Cardiac septum (tissue), 1 donor: ENCODE measurements around the gene CAPZA2. TPM values are rescaled to one million over a fixed set of nuclear protein-coding genes. Genes with fewer than 3 reads are reported as not detected.
A peak's percentile ranks its signal among the peaks of the same experiment; 100 is the strongest.
"Not testable (repeated sequence)": the region's sequence is repeated elsewhere in the genome, so short reads cannot be mapped to it uniquely, and the experiment has no call there.

ENCODE experiments used
- DNase-seq: peaks from one replicate; pipeline ENCODE4 v3.0.0-alpha.2; 2020; ENCODE audit warnings: low spot score
- intact Hi-C: fragments of 100-400 bp; cut with DNase I; formaldehyde crosslinking; loops from one replicate; pipeline ENCODE4 v1.14.0; 2022
- total RNA-seq: library from RNA; stranded (reverse); fragmentation: NEBNext Ultra II Directional; extraction: Animal tissue kit (Norgen Biotek cat#: 25700); gene quantifications from one replicate; pipeline ENCODE4 v1.2.1, GENCODE V29; 2021
- donor health status: DM: no; HTN: no; CAD: no.

The CAPZA2 gene
- total RNA-seq, 1 donor from 2014 or later: 313 TPM

GRCh38 chr7:116906391-116906790, 44.0 kb downstream of the CAPZA2 start:
- DNase-seq: no peak
- intact Hi-C loops: no loop called here

GRCh38 chr7:116910383-116910782, 48.0 kb downstream of the CAPZA2 start:
- DNase-seq: no peak
- intact Hi-C loops: loop anchor here (10.0 kb wide), 1 partner anchor 46 kb away; the partner anchor contains the start of gene CAPZA2

GRCh38 chr7:116911801-116912200, 49.4 kb downstream of the CAPZA2 start:
- DNase-seq: no peak
- intact Hi-C loops: loop anchor here (10.0 kb wide), 1 partner anchor 47 kb away; the partner anchor contains the start of gene CAPZA2

- no peak for DNase-seq
- intact Hi-C loops: loop anchor here (10.0 kb wide), 1 partner anchor 48 kb away; the partner anchor contains the start of gene CAPZA2
Observed at GRCh38 chr7:116912269-116912909, 50.0 kb downstream of the CAPZA2 start.

GRCh38 chr7:116918704-116919103, 56.3 kb downstream of the CAPZA2 start:
- DNase-seq: no peak
- intact Hi-C loops: loop anchor here (10.0 kb wide), 1 partner anchor 54 kb away; the partner anchor contains the start of gene CAPZA2

GRCh38 chr7:116920359-116920758, 58.0 kb downstream of the CAPZA2 start:
- DNase-seq: no peak
- intact Hi-C loops: no loop called here

GRCh38 chr7:116922545-116922944, 60.2 kb downstream of the CAPZA2 start:
- no peak for DNase-seq
- intact Hi-C loops: no loop called here

GRCh38 chr7:116924741-116925140, 62.4 kb downstream of the CAPZA2 start:
- no peak for DNase-seq
- intact Hi-C loops: no loop called here

GRCh38 chr7:116929021-116929420, 66.6 kb downstream of the CAPZA2 start:
- no peak for DNase-seq
- intact Hi-C loops: no loop called here

GRCh38 chr7:116929914-116930913, 67.8 kb downstream of the CAPZA2 start:
- DNase-seq: peak; percentile 90
- intact Hi-C loops: loop anchor here (2.0 kb wide), 2 partner anchors 55 to 189 kb away; no protein-coding TSS in a partner anchor

- intact Hi-C loops: no loop called here
- DNase-seq: no peak
Observed at GRCh38 chr7:116932566-116932965, 70.2 kb downstream of the CAPZA2 start.

GRCh38 chr7:116933465-116933864, 71.1 kb downstream of the CAPZA2 start:
- DNase-seq: no peak
- intact Hi-C loops: no loop called here

- intact Hi-C loops: no loop called here
Observed at GRCh38 chr7:116934580-116934979, 72.2 kb downstream of the CAPZA2 start.

GRCh38 chr7:116936844-116937243, 74.5 kb downstream of the CAPZA2 start:
- intact Hi-C loops, DNase-seq: not testable (repeated sequence)

More at GRCh38 chr7:116934580-116934979, 72.2 kb downstream of the CAPZA2 start:
- DNase-seq: no peak

- intact Hi-C loops: no loop called here
Observed at GRCh38 chr7:116938678-116939077, 76.3 kb downstream of the CAPZA2 start.

GRCh38 chr7:116940689-116941370, 78.4 kb downstream of the CAPZA2 start:
- no peak for DNase-seq
- intact Hi-C loops: no loop called here

More at GRCh38 chr7:116938678-116939077, 76.3 kb downstream of the CAPZA2 start:
- no peak for DNase-seq

GRCh38 chr7:116942504-116942903, 80.1 kb downstream of the CAPZA2 start:
- intact Hi-C loops: no loop called here
- no peak for DNase-seq

- intact Hi-C loops: no loop called here
- DNase-seq: no peak
Observed at GRCh38 chr7:116948934-116949333, 86.5 kb downstream of the CAPZA2 start.

- DNase-seq: no peak
- intact Hi-C loops: loop anchor here (5.0 kb wide), 1 partner anchor 67 kb away; no protein-coding TSS in a partner anchor
Observed at GRCh38 chr7:116949941-116950801, 87.8 kb downstream of the CAPZA2 start.
